Subcutaneous abdominal adipose tissue (tissue), 5 donors: ENCODE measurements around the gene NSMF.
"Not testable (repeated sequence)": the region's sequence is repeated elsewhere in the genome, so short reads cannot be mapped to it uniquely, and the experiment has no call there.

Experiments
- H3K27ac ChIP-seq: one replicate; pipeline ENCODE4 v1.7.0; 2013; ENCODE audit warnings: low read depth, mild to moderate bottlenecking, inconsistent platforms, low read length, moderate library complexity
- H3K27me3 ChIP-seq, 5 donors: one replicate each; pipeline ENCODE4 v1.7.0; 2013; ENCODE audit warnings: low read length in 5 of 5, inconsistent platforms in 1 of 5; ENCODE audit not compliant: control insufficient read depth in 5 of 5, insufficient read depth in 4 of 5
- H3K36me3 ChIP-seq, 5 donors: one replicate each; pipeline ENCODE4 v1.7.0; 2013; ENCODE audit warnings: low read length in 5 of 5; ENCODE audit not compliant: control insufficient read depth in 5 of 5, insufficient read depth in 5 of 5
- H3K4me1 ChIP-seq, 5 donors: one replicate each; pipeline ENCODE4 v1.7.0; 2013; ENCODE audit warnings: low read length in 5 of 5, mild to moderate bottlenecking in 3 of 5, moderate library complexity in 1 of 5; ENCODE audit not compliant: control insufficient read depth in 5 of 5, insufficient read depth in 5 of 5
- H3K4me3 ChIP-seq, 5 donors: one replicate each; pipeline ENCODE4 v1.7.0; 2013; ENCODE audit warnings: low read length in 5 of 5, low read depth in 1 of 5
- H3K9ac ChIP-seq, 5 donors: one replicate each; pipeline ENCODE4 v1.7.0; 2013; ENCODE audit warnings: low read length in 5 of 5, mild to moderate bottlenecking in 4 of 5, moderate library complexity in 3 of 5
- H3K9me3 ChIP-seq, 5 donors: one replicate each; pipeline ENCODE4 v1.7.0; 2013; ENCODE audit warnings: low read length in 5 of 5; ENCODE audit not compliant: control insufficient read depth in 5 of 5
- donor health status: healthy.
- donor health status: healthy.
- donor health status: healthy.
- donor health status: healthy.
- donor health status: healthy.

Gene NSMF

DNA sequence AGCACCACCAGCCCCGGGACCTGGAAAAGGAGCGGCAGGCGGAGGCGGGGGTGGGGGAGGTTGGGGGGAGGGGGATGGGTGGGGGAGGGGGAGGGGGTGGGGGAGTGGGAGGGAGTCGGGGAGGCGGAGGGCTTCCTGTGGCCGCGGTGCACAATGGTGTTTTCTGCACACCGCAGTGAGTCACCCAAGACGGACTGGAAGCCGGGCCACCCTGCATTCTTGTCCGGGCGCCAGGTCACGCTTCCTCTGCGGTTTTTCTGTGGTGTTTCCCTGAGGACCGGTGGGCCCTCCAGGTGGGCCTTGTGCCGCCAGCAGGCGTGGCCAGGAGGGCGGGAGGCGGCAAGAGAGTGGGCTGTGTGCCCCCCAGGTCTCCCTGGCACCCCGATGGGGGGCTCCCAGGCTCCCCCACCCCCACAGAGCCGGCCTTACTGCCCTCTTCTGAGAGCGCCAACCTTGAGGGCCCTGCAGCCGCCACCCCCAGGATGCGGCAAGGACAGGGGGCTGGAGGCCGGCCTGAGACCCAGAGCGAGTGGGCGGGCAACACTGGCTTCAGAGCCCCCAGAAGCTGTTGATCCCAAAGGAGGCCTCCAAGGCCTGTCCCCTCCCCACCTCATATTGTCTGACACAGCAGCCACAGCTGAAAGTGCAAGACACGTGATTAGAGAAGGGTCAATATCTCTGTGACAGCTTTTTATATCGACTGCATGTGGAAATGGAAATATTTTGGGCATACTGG lies 47.3 kb downstream of the NSMF start:
- H3K4me1 ChIP-seq = peaks cover 0 to 32% (median 24%) of the 10 kb centered on the region in 5 donors
- no peaks in the 10 kb centered on the region for H3K36me3 ChIP-seq
- H3K9ac ChIP-seq = peak overlapping the region in 3 of 5 donors; percentile 17 to 51 (median 20)
- peak overlapping the region in 1 of 5 donors; percentile 21 for H3K4me3 ChIP-seq
- H3K9me3 ChIP-seq = no peaks in the 10 kb centered on the region
- H3K27me3 ChIP-seq = no peaks in the 10 kb centered on the region
- H3K27ac ChIP-seq = peak overlapping the region; percentile 46

DNA sequence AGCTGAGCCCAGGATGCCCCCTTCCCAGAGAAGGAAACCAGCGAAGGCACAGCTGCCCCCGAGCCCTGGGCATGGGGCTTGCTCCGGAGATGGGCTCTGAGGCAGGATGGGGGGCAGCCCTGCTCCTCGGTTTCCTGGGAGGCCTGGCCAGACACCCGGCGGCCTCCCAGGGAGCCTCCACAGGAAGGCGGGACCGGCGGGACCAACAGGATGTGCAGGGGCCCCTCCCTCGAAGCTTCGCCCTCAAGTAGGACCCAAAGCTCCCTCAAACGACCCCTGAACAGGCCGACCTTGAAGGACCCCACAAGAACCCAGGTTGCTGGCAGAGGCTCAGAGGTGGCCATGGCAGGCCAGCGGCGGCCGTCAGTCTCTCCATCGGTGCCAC lies 47.9 kb downstream of the NSMF start:
- Histone ChIP-seq H3K9ac (no peak overlapping the region), H3K27ac (no peak overlapping the region), H3K4me3 (peak overlapping the region in 2 of 5 donors; percentile 16 to 21), H3K27me3 (no peaks in the 10 kb centered on the region), H3K9me3 (no peaks in the 10 kb centered on the region), H3K36me3 (no peaks in the 10 kb centered on the region), H3K4me1 (peaks cover 0 to 36% (median 30%) of the 10 kb centered on the region in 5 donors)

DNA sequence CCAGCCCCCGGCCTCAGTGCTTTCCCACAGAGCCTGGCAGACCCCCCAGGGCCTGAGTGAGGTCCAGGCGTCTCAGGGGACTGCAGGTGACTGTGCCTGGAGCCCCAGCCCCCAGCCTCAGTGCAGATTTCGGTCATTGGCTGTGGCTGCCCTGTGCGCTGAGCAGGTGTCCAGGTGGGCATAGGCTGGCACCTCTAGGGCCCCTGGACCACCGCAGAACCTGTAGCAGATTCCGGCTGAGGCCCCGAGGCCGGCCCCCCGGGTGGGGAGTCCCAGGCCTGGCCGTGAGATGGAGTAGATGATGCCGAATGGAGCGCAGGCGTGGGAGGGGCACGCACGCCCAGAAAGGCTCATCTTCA lies 48.3 kb downstream of the NSMF start:
- Histone ChIP-seq H3K27ac (no peak overlapping the region), H3K4me3 (peak overlapping the region in 2 of 5 donors; percentile 16 to 21), H3K4me1 (peaks cover 0 to 38% (median 31%) of the 10 kb centered on the region in 5 donors), H3K36me3 (no peaks in the 10 kb centered on the region), H3K9me3 (no peaks in the 10 kb centered on the region), H3K9ac (no peak overlapping the region), H3K27me3 (no peaks in the 10 kb centered on the region)

DNA sequence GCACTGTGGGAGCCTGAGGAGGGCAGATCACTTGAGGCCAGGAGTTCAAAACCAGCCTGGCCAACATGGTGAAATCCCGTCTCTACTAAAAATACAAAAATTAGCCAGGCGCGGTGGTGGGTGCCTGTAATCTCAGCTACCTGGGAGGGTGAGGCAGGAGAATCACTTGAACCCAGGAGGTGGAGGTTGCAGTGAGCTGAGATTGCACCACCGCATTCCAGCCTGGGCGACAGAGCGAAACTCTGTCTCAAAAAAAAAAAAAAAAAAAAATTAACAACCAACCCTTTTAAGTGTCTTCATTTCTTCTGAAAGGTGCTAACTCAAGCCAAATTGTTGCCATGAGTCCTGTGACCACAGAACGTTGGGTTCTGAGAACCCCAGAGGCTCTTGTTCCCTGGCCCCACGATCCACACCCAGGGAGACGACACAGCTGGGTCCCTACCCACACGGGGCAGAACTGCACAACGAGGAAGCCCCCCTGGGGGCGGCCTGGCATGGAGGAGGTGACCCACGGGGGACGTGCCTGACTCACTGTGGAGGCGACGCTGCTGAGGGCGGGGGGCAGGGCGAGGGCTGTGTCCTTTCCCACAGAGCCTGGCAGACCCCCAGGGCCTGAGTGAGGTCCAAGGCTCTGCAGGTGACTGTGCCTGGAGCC lies 48.8 kb downstream of the NSMF start:
- not testable (repeated sequence) for H3K27ac ChIP-seq, H3K9ac ChIP-seq, H3K27me3 ChIP-seq, H3K36me3 ChIP-seq, H3K9me3 ChIP-seq, H3K4me3 ChIP-seq
- H3K4me1 ChIP-seq = peaks cover 0 to 41% (median 31%) of the 10 kb centered on the region in 5 donors

DNA sequence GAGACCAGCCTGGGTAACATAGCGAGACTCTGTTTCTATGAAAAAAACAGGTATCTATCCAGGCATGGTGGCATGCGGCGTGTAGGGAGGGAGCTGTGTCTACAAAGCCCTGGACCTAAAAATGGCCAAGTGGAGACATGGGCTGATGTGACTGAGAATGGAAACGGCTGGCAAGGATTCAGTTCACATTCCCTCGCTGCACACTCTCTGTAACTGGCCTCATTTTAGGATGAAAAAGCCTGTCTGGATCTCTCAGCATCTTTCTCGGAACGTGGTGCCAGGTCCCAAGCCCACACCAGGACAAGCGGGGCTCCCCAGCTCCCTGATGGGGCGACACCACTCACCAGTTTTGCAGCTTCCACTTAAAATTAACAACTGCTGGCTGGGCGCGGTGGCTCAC lies 49.6 kb downstream of the NSMF start:
- H3K9ac ChIP-seq = no peak overlapping the region
- no peaks in the 10 kb centered on the region for H3K9me3 ChIP-seq
- H3K4me3 ChIP-seq = no peak overlapping the region
- peaks cover 0 to 41% (median 31%) of the 10 kb centered on the region in 5 donors for H3K4me1 ChIP-seq
- H3K27ac ChIP-seq = no peak overlapping the region
- H3K27me3 ChIP-seq = no peaks in the 10 kb centered on the region
- H3K36me3 ChIP-seq = no peaks in the 10 kb centered on the region

DNA sequence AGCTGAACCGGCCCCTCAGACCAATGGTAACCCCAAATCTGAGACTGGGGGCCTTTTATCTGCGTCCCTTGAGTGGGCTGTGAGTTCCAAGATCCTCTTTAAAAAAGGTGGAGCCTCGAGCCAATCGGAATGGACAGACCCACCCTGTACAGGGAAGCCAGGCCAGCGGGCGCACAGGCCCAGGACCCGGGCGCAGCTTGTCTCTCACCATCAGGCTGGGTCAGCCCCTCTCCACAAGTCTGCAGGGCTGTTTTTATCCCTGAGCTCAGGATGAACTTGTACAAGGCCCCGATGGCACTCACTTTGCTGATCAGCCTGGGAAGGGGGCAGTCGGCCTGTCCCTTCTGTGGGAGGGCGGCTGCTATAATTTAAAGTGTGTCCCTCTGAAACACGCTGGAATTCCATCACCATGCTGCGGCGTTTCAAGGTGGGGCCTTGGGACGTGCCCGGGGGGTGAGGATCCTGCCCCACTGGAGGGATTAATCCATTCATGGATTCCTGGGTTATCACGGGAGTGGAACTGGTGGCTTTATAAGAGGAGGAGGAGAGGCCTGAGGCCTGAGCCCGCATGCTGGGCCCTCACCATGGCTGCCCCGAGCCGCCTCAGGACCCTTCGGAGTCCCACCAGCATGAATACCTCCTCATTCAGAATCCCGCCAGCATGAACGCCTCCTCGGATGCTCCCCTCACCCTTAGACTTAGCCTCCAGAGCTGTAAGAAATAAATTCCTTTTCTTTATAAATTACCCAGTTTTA lies 50.3 kb downstream of the NSMF start:
- no peaks in the 10 kb centered on the region for H3K27me3 ChIP-seq
- peaks cover 0 to 41% (median 29%) of the 10 kb centered on the region in 5 donors for H3K4me1 ChIP-seq
- H3K9ac ChIP-seq = no peak overlapping the region
- H3K27ac ChIP-seq = no peak overlapping the region
- H3K36me3 ChIP-seq = no peaks in the 10 kb centered on the region
- no peaks in the 10 kb centered on the region for H3K9me3 ChIP-seq
- H3K4me3 ChIP-seq = no peak overlapping the region

DNA sequence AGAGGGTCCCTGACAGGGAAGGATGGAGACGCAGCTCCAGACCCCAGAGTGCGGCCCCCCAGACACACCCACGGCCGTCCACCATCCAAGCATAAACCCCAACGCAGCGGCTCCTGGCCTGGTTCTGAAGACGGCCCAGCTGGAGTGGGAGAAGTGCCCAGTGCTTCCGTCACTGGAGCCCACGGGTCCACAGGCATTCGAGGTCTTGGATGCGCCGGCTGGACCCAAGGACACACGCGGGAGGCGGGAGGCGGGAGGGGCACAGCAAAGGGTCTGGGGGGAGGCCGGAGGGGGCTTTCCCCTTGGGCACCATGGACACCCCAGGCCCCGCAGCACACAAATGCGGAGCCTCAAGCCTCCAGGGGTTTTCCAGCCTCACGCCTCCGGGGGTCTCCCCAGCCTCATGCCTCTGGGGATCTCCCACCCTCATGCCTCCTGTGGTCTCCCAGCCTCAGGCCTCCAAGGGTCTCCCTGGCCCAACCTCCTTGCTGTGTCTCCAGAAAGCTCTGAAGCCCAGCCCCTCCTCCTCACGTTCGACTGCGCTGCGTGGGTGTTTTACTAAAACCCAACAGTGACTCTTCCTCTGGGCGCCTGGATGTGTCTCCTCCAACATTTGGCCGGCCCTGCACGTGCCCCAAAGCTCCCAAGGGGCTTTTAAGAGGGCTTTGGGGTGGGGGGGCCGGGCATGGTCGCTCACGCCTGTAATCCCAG lies 51.4 kb downstream of the NSMF start:
- Histone ChIP-seq H3K36me3 (no peaks in the 10 kb centered on the region), H3K4me1 (peaks cover 0 to 41% (median 29%) of the 10 kb centered on the region in 5 donors), H3K27ac (peak overlapping the region; percentile 23), H3K27me3 (no peaks in the 10 kb centered on the region), H3K4me3 (peak overlapping the region in 4 of 5 donors; percentile 47 to 64 (median 54)), H3K9me3 (no peaks in the 10 kb centered on the region), H3K9ac (peak overlapping the region in 4 of 5 donors; percentile 20 to 75 (median 42))

DNA sequence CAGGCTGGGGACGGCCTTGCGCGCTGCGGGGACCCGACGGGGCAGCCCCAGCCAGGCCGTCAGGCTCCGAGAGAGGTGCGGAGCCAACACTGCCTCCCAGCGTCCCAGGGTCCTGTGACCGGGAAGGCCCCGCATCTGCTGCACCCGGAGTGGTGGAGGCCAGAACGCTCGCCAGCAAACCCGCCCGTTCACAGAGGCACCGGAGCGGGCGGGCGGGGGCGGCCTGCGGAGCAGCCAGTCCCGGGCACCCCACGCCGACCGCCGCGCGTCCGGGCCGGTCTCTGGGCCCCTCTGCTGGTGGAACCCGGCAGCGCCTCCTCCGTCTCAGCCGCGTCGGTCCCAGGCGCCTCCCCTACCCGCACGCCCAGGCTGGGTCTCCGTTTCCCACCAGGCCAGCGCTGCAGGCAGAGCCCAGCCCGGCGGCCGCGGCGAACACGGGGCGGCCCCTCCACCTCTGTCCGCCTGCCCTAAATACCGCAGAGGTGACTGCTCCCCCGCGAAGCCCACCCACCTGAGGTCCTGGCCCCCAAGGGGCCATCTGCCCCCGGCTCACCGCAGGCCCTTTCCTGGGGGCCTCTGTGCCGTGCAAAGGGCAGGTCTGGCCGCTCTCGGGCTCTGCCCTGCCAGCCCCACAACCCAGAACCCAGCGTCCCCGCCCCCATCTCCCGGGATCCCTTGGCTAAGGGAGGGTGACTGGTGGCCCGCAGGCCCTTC lies 52.1 kb downstream of the NSMF start:
- Histone ChIP-seq H3K4me3 (peak overlapping the region in 4 of 5 donors; percentile 47 to 64 (median 54)), H3K27ac (peak overlapping the region; percentile 23), H3K9me3 (no peaks in the 10 kb centered on the region), H3K36me3 (no peaks in the 10 kb centered on the region), H3K4me1 (peaks cover 0 to 36% (median 25%) of the 10 kb centered on the region in 5 donors), H3K9ac (peak overlapping the region in 4 of 5 donors; percentile 20 to 75 (median 42)), H3K27me3 (no peaks in the 10 kb centered on the region)

DNA sequence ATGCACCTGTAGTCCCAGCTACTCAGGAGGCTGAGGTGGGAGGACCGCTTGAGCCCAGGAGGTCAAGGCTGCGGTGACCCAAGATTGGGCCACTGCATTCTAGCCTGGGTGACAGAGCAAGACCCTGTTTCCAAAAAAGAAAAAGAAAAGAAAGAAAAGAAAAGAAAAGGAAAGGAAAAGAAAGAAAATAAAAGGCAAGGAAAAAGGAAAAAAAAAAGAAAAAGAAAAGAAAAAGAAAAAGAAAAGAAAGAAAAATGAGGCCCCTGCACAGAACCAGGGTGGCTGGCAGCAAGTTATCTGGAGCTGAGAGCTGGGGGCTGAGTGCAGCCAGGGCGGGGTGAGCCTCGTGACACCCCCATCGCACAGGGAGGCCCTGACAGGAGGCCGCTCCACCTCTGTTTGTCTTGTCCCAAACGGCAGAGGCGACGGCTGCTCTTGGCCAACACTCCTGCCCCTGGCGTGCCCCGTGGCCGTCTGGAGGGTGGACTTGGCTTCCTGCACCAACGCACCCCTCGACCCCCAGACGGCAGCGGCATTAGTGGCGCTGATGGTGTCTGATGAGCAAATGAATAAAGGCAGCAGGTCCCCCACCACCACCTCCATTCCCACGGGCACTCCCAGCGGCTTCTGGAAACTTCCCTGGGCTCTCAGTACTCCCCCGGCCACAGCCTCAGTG lies 52.9 kb downstream of the NSMF start:
- Histone ChIP-seq H3K27ac (no peak overlapping the region), H3K4me1 (peaks cover 0 to 30% (median 20%) of the 10 kb centered on the region in 5 donors), H3K36me3 (no peaks in the 10 kb centered on the region), H3K9me3 (no peaks in the 10 kb centered on the region), H3K27me3 (no peaks in the 10 kb centered on the region), H3K9ac (no peak overlapping the region), H3K4me3 (peak overlapping the region in 4 of 5 donors; percentile 44 to 64 (median 50))
